ENCODE measurements around the gene MTHFD1L.

- no peak for TF ChIP-seq POLR2A (IDR thresholded peaks at IDR 0.05)
- TF ChIP-seq CTCF (IDR thresholded peaks at IDR 0.05) = no peak
These were observed 232.7 kb downstream of the MTHFD1L start for GRCh38 chr6:151098166-151098565.

Measured in Peyer's patch (tissue), 4 donors.